D721Med (cell line): ENCODE results near the gene SMIM26.
"Not testable (repeated sequence)": the region's sequence is repeated elsewhere in the genome, so short reads cannot be mapped to it uniquely, and the experiment has no call there.

ENCODE experiments used
- DNase-seq: peaks from one replicate; pipeline ENCODE4 v3.0.0; 2011; ENCODE audit warnings: low spot score; ENCODE audit not compliant: insufficient read length
- FAIRE-seq: peaks from 2 replicates; lab custom pipeline; 2011; peaks lifted over from hg19 to GRCh38; lab: Jason Lieb, UNC
- TF ChIP-seq, protein P1 (sequence below): IDR thresholded peaks from 2 replicates; pipeline ENCODE4 v1.5.1; 2012; ENCODE audit warnings: mild to moderate bottlenecking, control low read depth; ENCODE audit not compliant: insufficient read depth; ENCODE audit errors: missing control alignments

Gene SMIM26, protein sequence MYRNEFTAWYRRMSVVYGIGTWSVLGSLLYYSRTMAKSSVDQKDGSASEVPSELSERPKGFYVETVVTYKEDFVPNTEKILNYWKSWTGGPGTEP

DNA sequence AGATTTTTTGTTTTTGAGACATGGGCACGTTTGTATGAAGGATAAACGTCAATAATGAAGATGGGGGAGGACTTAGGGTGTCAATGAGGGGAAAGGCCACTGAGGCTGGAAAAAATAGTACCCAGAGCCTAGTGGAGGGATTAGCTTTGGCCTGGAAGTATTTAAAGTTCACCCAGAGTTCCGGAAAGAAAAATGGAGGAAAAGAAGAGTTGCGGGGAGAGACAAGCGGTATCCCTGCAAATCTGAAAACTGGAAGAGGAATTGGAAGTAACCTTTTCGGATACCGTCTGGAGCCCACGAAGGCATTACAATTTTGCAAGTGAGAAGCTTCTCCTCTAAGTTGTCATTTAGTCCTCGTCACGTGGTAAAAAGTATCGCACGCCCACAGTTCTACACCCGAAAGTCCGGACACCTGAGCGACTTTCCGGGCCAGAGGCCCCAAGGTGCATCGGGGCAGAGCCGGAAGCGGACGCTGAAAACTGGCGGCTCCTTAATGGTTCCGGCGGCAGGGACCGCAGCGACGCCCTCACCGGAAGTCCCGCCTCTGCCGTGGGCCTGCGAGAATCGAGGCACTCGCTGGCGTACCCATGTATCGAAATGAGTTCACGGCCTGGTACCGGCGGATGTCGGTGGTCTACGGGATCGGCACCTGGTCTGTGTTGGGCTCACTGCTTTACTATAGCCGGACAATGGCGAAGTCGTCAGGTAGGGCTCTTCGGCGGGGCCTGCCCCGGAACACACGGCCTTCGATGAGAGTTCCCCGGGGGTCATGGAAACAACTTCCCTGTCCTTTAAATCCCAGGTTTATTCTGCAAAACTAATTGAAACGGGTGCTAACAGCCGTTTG, at the start of gene SMIM26:
SMIM26 (plus strand) TSS at position 541 of the 847 bp plus-strand sequence; CDS start at position 588, 47 bp downstream.
- TF ChIP-seq, protein P1, sequence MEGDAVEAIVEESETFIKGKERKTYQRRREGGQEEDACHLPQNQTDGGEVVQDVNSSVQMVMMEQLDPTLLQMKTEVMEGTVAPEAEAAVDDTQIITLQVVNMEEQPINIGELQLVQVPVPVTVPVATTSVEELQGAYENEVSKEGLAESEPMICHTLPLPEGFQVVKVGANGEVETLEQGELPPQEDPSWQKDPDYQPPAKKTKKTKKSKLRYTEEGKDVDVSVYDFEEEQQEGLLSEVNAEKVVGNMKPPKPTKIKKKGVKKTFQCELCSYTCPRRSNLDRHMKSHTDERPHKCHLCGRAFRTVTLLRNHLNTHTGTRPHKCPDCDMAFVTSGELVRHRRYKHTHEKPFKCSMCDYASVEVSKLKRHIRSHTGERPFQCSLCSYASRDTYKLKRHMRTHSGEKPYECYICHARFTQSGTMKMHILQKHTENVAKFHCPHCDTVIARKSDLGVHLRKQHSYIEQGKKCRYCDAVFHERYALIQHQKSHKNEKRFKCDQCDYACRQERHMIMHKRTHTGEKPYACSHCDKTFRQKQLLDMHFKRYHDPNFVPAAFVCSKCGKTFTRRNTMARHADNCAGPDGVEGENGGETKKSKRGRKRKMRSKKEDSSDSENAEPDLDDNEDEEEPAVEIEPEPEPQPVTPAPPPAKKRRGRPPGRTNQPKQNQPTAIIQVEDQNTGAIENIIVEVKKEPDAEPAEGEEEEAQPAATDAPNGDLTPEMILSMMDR: no peak
- DNase-seq (peak; percentile 30), FAIRE-seq (no peak)

DNA sequence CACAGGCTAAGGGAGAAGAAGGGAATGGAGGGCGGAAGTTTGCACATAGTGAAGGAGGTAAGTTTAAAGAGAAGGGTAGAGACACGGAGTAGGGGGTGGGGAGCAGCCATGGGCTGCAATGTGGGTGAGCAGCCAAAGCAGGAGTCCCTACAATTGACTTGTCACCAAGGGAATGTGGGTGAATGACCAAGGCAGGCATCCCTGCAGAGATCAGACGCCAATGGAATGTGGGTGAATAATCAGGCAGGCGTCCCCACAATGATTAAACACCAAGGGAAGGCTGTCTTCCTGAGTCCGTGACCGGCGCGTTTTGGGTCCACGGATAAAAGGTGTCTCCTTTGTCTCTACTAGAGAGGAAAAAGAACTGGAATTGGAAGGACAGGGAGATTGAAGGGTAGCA, 45.2 kb upstream of the SMIM26 start:
- not testable (repeated sequence) for DNase-seq, FAIRE-seq

DNA sequence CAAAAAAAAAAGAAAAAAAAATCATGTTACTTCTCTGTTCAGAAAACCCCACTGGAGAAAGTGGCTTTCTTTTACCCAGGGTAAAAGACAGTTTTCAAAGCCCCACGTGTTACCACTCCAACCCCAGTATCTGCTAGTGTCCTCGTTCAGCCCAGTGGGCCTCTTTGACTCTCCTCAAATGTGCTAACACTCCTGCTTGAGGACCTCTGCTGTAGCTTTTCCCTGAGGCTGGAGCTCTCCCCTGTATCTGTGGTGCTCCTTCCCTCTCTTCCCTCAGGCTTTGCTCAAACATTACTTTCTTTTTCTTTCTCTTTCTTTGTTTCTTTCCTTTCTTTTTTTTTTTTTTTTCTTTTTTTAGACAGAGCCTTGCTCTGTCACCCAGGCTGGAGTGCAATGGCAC, 44.2 kb upstream of the SMIM26 start:
- no peak for FAIRE-seq
- no peak for DNase-seq
- TF ChIP-seq, protein P1: no peak

DNA sequence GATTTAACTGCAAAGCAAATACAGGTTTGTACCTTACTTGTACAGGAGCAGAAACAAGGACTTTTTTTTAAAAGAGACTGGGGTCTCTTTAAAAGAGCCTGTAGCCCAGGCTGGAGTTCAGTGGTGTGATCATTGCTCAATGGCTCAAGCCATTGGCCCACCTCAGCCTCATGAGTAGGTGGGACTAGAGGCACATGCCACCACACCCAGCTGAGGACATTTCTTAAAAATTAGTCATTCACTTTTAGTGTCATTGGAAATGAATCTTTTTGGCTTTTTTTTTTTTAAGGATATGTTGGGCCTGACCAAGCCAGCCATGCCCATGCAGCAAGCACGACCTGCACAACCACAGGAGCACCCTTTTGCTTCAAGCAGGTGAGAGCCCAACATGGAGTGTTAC, 42.6 kb upstream of the SMIM26 start:
- FAIRE-seq: no peak
- TF ChIP-seq, protein P1: no peak
- no peak for DNase-seq

DNA sequence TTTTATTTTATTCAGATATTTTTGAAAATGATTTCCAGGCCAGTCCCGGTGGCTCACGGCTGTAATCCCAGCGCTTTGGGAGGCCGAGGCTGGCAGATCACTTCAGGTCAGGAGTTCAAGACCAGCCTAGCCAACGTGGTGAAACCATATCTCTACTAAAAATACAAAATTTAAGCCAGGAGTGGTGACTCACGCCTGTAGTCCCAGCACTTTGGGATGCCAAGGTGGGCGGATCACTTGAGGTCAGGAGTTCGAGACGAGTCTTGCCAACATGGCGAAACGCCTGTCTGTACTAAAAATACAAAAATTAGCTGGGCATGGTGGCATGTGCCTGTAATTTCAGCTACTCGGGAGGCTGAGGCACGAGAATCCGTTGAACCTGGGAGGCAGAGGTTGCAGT, 40.5 kb upstream of the SMIM26 start:
- not testable (repeated sequence) for FAIRE-seq, DNase-seq

DNA sequence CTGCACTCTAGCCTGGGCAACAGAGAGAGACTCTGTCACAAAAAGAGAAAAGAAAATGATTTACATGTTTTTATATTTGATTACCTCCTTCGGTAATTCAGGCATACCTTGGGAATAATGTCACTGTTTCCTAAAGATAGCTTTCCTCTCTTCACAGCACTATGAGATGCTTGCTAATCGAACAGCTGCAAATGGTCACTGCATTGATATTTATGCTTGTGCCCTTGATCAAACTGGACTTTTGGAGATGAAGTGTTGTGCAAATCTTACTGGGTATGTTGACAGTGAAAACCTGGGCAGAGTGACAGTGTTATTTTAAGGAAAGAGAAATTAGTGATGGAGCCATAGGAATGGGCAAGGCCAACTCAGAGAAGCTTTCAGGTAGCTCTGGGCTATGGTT, 39.9 kb upstream of the SMIM26 start:
- TF ChIP-seq, protein P1: no peak
- FAIRE-seq (no peak), DNase-seq (no peak)

DNA sequence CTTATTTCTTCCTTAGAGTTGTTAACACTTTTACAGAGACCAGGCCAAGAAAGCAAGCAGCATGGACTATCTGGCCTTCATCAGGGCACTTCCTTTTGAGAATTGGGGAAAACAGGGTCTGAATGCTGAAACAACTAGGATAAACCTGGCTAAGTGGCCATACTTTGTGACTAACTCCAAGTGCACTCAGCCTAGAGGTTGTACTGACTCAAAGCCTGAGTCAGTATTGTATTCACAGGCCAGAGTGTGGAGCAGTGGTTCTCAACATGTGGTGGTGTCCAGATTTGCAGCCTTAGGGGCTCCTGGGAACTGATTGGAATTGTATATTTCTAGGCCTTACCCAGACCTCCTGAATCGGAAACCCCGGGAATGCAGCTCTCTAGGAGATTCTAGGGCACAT, 39.4 kb upstream of the SMIM26 start:
- TF ChIP-seq, protein P1: no peak
- FAIRE-seq: no peak
- no peak for DNase-seq

DNA sequence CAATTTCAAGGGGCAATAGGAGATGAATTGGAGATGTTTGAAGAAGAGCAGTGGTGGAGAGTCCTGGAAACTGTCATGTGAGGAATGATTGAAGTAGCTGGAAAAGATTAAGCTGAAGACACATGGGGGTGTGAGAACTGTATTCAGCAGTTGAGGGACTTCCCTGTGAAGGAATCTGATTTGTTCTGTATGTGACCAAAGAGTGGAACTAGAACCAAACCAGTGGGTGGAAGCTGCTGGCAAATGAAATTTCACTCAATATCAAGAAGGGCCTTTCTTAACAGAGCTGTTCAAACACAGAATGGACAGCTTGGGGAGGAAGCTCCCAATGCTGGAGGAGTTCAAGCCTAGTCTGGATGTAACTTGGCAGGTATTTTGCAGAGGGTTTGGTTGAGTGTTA, 38.2 kb upstream of the SMIM26 start:
- DNase-seq: no peak
- FAIRE-seq: no peak
- TF ChIP-seq, protein P1: no peak
